ENCODE measurements around the gene UQCRC2.
"Not testable (repeated sequence)": the region's sequence is repeated elsewhere in the genome, so short reads cannot be mapped to it uniquely, and the experiment has no call there.

UQCRC2 gene

DNA sequence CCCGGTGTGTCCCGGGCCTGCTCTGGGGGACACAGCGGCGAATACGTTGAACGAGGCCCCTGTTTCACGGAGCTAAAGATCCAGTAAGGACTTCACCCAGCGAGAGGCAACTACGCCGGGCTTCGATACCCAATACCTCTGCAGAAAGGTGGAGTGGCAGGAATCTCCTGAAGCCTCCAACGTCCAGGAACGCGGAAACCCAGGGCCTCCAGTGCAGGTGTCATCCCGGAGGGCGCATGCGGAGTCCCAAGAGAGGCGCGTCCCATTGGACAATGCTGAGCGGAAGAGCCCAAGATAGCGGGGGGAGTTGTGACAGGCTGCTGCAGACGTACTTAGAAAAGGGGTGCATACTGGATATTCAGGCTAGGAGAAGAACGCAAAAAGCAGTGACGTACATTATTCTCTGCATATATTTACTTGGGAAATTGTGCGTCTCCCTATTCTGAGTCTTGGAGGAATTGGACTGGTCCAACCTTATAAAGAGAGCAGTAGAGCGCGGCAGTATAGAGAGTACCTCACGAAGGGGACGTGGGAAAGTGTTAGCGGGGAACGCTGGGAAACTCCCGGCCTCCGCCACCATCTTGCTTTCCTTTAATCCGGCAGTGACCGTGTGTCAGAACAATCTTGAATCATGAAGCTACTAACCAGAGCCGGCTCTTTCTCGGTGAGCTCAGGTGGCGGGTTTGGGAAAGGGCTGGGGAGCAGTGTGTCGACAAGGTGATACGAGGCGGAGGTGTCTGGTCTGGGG is at the start of gene UQCRC2:
Gene UQCRC2, plus strand, starts transcription at position 569 of the 748 bp plus-strand sequence. Its CDS starts 63 bp downstream, at position 632.
- DNase-seq: peak; percentile 86 to 91

GRCh38 chr16:21932650-21933049 is 20.5 kb upstream of the UQCRC2 start:
- not testable (repeated sequence) for DNase-seq

- DNase-seq: not testable (repeated sequence)
These were observed 19.8 kb upstream of the UQCRC2 start for GRCh38 chr16:21933316-21933715.

DNA sequence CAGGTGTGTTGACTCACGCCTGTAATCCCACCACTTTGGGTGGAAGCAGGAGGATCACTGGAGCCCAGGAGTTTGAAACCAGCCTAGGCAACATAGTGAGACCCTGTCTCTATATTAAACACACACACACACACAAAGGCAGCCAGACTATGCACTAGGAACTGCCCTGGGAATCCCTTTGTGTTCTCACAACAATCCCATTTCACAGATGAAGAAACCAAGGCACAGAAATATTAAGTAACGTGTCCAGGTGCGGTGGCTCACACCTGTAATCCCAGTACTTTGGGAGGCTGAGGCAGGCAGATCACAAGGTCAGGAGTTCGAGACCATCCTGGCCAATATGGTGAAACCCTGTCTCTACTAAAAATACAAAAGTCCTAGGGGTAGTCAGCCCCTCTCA is 19.4 kb upstream of the UQCRC2 start:
- DNase-seq: not testable (repeated sequence)

DNA sequence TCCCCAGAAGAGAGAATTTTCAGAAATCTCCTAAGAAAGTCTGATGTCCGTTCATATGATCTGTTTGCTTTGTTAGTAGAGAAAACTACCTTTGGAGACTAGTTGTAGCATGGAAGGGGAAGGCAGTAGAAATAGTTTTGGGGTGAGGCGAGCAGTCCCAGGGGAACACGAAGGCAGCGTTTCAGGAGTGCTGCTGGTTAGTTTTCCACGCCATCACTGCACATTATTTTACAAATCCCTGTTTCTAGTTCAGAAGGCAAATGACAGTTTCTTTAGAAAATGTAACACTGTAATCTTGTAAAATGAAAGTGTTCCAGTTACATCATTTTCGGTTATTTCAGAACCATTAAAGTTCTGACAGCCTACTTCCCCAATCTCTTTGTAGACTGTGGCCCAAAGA is 16.9 kb upstream of the UQCRC2 start:
- DNase-seq: not testable (repeated sequence)

- DNase-seq: no peak
These were observed 15.8 kb upstream of the UQCRC2 start for GRCh38 chr16:21937336-21937829.

DNA sequence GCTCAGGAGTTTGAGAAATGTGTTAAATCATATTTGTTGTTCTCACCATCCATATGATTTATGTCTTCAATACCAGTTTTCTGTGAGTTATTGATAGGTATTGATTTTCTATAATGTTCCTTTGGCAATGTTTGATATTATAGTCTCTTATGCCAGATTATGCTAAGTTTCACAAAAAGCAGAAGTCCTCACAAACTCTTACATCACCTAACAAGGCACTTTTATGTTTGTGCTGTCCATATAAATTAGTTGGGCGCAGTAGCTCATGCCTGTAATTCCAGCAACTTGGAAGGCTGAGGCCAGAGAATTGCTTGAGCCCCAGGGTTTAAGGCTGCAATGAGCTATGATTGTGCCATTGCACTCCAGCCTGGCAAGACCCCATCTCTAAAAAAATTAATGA is 12.6 kb upstream of the UQCRC2 start:
- DNase-seq: no peak

DNA sequence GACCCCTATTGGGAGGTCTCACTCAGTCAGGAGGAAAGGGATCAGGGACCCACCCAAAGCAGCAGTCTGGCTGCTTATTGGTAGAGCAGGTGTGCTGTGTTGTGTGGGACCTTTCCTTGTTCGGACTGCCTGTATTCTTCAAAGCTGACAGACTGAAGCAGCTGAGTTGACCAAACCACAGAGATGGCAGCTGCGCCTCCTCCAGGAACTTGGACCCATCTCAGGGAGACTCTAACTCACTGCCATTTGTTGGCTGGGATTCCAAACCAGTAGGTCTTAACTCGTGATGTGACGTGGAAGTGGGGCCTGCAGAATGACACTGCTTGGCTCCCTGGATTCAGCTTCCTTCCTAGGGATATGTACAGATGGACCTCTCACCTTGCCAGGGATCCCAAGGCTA is 9.6 kb upstream of the UQCRC2 start:
- DNase-seq: no peak

DNA sequence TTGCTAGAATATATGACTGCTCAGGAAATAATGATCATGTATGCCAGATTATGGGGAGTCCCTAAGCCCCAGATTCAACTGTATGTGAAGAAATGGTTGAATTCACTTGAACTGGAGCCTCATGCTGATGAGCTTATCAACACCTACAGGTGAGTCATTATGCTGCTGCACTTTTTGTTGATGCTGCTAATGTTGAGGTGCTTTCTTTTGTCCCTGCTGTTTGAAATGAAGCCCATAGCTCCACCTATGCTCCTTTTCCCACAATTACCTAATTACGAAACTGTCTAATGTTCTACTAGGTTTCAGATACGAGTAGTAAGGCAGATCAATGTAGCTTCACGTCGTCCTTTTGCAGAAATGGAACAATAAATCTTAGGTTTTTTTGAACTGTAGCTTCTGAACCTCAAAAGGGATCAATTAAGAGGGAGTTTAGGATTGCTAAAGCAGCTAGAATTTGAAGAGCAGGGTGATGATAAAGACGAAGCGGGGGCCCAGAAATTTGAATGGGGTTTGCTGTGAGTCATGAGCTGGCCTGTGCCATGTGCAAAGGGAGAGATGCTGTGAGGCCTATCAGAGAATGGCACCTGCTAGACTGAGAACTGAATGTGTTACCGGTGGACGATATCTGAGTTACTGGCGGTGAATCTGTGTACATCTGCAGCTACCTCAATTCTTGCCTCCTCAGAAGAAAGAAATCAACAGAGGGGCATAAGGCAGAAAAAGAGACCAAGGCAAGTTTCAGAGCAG is 6.1 kb upstream of the UQCRC2 start:
- no peak for DNase-seq

DNA sequence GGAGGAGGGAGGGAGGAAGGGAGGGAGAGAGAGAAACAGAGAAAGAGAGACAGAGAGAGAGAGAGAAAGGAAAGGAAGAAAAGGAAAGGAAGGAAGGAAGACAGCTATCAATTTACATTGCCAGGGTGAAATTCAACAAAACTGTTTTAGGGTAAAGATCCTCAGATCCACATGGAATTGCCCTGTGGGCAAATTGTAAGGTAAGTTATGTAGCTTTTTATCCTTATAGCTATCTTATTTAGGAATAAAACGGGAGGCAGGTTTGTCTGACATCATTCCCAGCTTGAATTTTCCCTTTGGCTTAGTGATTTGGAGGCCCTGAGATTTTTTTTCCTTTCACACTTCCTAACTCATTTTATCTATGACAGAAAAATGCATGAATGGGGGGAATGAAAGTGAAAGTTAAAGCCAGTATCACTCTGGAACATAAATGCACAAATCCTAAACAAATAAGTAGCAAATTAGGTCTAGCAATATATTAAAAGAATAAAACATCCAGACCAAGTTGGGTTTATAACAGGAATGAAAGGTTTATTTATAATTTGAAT is 3.4 kb upstream of the UQCRC2 start:
- DNase-seq: no peak

GRCh38 chr16:21950782-21951521 is 2.2 kb upstream of the UQCRC2 start:
- DNase-seq: peak; percentile 11 to 51

DNA sequence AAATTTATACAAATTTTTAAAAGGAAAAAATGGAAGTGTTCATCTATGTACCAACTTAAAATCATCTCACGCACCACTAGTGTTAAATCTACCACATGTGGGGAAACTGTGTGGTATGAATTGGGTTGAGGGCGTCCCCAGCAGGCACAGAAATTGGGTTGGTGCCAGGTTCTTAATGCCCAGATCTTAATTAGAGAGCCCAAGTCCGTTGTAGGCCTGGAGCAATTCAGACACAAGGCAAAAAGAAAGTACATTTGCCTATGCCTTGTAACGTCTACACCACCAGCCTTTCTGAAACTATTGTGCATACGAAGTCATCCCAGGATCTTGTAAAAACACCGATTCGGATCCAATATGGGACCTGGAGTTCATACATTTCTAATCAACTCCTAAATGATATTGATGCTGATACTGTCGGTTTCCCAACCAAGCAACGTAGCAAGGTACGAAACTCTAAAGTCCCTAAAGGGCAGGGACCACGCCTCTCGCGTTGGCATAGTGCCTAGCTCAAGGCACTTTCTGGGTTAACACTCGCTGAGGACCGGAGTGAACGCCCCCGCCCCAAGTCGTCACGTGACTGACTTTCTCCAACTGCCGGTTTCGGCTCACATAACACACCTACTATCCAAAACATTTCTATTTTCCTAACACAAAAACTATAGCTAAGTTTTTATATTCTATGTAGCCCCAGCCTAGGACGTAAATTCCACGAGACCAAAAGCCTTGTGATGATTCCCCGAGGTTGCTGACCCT is 945 bp upstream of the UQCRC2 start:
- DNase-seq: peak; percentile 74 to 82

DNA sequence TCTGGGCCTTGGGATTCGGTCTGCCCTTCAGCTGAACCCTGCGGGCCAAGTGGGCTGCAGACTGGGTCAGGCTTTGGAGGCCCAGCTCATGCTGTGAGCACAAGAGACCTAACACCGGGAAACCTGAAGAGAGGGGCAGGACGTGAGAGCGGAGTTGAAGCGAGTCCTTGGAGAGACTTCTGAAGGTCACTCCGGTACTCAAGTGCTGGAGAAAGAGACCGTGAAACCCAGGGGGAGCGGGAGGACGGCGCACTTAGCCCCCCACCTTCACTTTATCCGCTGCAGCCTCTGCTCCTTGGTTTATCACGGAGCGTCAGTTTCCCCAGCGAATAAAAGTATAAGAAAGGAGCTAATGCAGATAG is 361 bp downstream of the UQCRC2 start:
- no peak for DNase-seq

DNA sequence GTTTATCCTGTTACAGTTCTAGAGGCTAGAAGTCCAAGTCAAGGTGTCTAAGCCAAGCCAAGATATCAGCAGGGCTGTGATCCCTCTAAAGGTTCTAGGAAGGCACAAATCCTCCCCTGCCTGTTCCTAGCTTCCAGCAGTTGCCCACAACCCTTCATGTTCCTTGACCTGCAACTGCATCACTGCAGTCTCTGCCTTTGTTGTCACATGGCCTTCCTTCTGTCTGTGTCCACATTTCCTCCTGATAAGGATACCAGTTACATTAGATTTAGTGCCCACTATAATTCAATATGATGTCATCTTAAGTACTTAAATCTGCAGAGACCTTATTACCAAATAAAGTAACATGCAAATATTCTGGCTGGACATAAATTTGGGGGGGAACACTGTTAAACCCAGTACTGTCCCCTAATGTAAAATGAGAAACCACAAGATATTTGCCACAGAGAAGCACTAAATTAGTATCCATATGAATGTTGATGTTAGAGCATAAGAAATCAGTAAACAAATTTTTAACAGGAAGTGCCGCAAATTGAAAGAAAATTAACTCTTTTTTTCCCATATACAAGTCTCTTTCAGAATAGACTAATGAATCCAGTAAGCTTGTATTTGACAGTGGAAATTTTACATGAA is 4.7 kb downstream of the UQCRC2 start:
- DNase-seq: no peak

DNA sequence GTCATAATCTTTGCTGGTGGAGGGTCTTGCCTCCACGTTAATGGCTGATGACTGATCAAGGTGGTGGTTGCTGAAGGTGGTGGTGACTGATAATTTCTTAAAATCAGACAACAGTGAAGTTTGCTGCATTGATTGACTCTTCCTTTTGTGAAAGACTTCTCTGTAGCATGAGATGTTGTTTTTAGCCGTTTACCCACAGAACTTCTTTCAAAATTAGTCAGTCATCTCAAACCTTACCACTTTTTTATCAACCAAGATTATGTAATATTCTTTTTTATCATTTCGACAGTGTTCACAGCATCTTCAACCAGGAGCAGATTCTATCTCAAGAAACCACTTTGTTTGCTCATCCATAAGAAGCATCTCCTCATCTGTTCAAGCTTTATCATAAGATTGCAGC is 5.9 kb downstream of the UQCRC2 start:
- no peak for DNase-seq

DNA sequence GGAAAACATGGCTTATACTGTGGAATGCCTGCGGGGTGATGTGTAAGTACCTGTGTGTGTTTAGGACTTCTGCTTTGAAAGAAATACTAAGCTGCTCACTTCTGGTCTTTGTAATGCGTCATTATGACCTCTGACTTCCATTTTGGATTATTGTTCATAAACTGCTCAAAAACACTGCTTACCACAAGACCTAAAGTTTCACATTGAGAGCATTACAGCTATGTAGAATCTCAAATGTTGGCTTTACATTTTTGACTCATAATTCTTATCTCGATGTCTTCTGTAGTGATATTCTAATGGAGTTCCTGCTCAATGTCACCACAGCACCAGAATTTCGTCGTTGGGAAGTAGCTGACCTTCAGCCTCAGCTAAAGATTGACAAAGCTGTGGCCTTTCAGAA is 9.3 kb downstream of the UQCRC2 start:
- no peak for DNase-seq

DNA sequence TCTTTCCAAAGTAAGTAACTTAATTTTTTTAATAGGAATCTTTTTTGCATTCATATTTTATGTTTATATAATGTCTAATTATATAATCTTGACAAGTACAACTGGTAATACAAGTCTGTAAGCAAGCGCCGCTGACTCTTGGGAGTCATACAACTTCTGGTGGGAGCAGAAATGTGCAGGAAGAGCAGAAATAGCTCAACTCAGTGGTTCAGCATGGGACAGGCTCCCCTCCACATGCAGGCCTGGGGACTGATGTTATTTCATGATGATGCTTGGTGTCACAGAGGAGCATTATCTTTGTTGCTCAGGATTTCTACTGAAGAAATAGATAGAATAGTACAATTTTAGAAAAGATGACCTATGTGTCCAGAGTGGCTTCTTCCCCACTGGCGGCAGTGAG is 10.7 kb downstream of the UQCRC2 start:
- DNase-seq: no peak

GRCh38 chr16:21964353-21964752 is 11.2 kb downstream of the UQCRC2 start:
- no peak for DNase-seq

- DNase-seq: no peak
These were observed 18.7 kb downstream of the UQCRC2 start for GRCh38 chr16:21971856-21972255.

DNA sequence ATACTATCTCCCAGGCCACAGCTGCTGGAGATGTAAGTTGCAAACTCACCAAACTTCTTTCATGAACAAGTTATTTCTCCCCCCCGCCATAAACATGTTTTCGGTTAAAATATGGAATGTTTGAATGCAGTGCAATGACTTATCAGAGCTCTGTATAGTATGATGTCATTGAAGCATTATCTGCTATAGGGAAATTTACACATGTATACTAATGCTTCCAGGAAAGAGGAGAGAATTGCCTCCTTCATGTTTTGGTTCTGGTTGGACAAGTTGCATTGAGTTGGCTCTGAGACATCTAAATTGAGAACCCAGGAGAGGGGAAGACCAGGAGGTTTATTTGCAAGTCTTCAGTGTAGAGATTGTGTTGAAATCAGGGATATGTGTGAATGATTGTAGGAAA is 20.8 kb downstream of the UQCRC2 start:
- DNase-seq: no peak

DNA sequence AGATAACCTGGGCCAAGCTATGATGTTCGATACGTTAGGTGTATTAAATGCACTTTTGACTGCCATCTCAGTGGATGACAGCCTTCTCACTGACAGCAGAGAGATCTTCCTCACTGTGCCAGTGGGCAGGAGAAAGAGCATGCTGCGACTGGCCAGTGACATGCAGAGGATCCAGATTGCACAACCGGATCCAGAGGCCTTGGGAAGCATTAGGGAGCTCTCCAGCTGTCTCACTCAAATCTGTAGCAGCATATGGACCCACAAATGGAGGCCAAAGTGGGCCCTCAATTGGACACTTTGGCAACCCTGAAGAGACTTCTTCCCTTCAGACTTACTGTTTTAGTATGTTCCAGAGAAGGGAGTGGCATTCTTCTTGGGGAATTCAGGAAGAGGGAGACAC is 26.9 kb downstream of the UQCRC2 start:
- no peak for DNase-seq

DNA sequence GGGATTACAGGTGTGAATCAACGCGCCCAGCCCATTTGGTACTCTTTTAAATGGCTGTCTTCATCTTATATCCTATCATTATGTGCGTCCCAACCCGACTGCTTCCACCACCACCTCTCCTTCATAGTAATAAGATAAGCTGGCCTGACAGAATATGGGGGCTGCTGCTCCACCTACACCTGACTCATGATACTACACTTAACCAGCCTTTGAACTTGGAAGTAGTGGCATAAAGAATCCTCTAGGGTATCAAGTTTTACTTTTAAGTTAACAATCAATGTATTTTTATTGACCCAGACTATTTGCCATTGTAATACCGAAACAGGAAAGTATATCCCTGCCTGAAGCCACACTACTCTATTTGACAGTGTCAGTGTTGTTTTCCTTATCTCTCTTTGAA is 28.9 kb downstream of the UQCRC2 start:
- no peak for DNase-seq

All from CD4-positive, alpha-beta T cell treated with Interferon alpha-2 for 1 hour (primary cell).